ENCODE data around the gene PPP1R1C. TPM values are rescaled to one million over a fixed set of nuclear protein-coding genes. Genes with fewer than 3 reads are reported as not detected.
"Not testable (repeated sequence)": the region's sequence is repeated elsewhere in the genome, so short reads cannot be mapped to it uniquely, and the experiment has no call there.

Gene PPP1R1C
- total RNA-seq, 1 donor: not detected

- Histone ChIP-seq H3K9me3 (ENCODE audit: low read depth, low read length) (no peaks in the 10 kb centered on the region), H3K27me3 (ENCODE audit: insufficient read depth, low read length) (no peaks in the 10 kb centered on the region), H3K4me3 (ENCODE audit: low read length) (no peak overlapping the region), H3K4me1 (ENCODE audit: insufficient read depth, low read length) (peaks cover 3% of the 10 kb centered on the region)
Observed at GRCh38 chr2:181957668-181958067, 28.0 kb upstream of the PPP1R1C start.

GRCh38 chr2:181958726-181959125, 26.9 kb upstream of the PPP1R1C start:
- Histone ChIP-seq H3K9me3 (ENCODE audit: low read depth, low read length) (no peaks in the 10 kb centered on the region), H3K27me3 (ENCODE audit: insufficient read depth, low read length) (no peaks in the 10 kb centered on the region), H3K4me3 (ENCODE audit: low read length) (no peak overlapping the region), H3K4me1 (ENCODE audit: insufficient read depth, low read length) (peaks cover 3% of the 10 kb centered on the region)

GRCh38 chr2:181959508-181959907, 26.1 kb upstream of the PPP1R1C start:
- no peaks in the 10 kb centered on the region for H3K27me3 ChIP-seq (ENCODE audit: insufficient read depth, low read length)
- H3K9me3 ChIP-seq (ENCODE audit: low read depth, low read length): no peaks in the 10 kb centered on the region
- H3K4me1 ChIP-seq (ENCODE audit: insufficient read depth, low read length): no peaks in the 10 kb centered on the region
- H3K4me3 ChIP-seq (ENCODE audit: low read length): no peak overlapping the region

- H3K4me1 ChIP-seq (ENCODE audit: insufficient read depth, low read length): not testable (repeated sequence)
Observed at GRCh38 chr2:181961167-181961566, 24.5 kb upstream of the PPP1R1C start.

GRCh38 chr2:181962142-181962541, 23.5 kb upstream of the PPP1R1C start:
- Histone ChIP-seq H3K4me3 (ENCODE audit: low read length) (no peak overlapping the region), H3K9me3 (ENCODE audit: low read depth, low read length) (no peaks in the 10 kb centered on the region), H3K27me3 (ENCODE audit: insufficient read depth, low read length) (no peaks in the 10 kb centered on the region), H3K4me1 (ENCODE audit: insufficient read depth, low read length) (no peaks in the 10 kb centered on the region)

More at GRCh38 chr2:181961167-181961566, 24.5 kb upstream of the PPP1R1C start:
- H3K27me3 ChIP-seq (ENCODE audit: insufficient read depth, low read length); H3K9me3 ChIP-seq (ENCODE audit: low read depth, low read length); H3K4me3 ChIP-seq (ENCODE audit: low read length): not testable (repeated sequence)

- no peak overlapping the region for H3K4me3 ChIP-seq (ENCODE audit: low read length)
- H3K9me3 ChIP-seq (ENCODE audit: low read depth, low read length): no peaks in the 10 kb centered on the region
- no peaks in the 10 kb centered on the region for H3K4me1 ChIP-seq (ENCODE audit: insufficient read depth, low read length)
- H3K27me3 ChIP-seq (ENCODE audit: insufficient read depth, low read length): no peaks in the 10 kb centered on the region
Observed at GRCh38 chr2:181970160-181970794, 15.4 kb upstream of the PPP1R1C start.

- no peaks in the 10 kb centered on the region for H3K27me3 ChIP-seq (ENCODE audit: insufficient read depth, low read length)
- H3K9me3 ChIP-seq (ENCODE audit: low read depth, low read length): no peaks in the 10 kb centered on the region
- no peak overlapping the region for H3K4me3 ChIP-seq (ENCODE audit: low read length)
- no peaks in the 10 kb centered on the region for H3K4me1 ChIP-seq (ENCODE audit: insufficient read depth, low read length)
Observed at GRCh38 chr2:181971032-181971431, 14.6 kb upstream of the PPP1R1C start.

GRCh38 chr2:181972431-181973170, 13.1 kb upstream of the PPP1R1C start:
- Histone ChIP-seq H3K4me1 (ENCODE audit: insufficient read depth, low read length) (no peaks in the 10 kb centered on the region), H3K4me3 (ENCODE audit: low read length) (no peak overlapping the region), H3K27me3 (ENCODE audit: insufficient read depth, low read length) (no peaks in the 10 kb centered on the region), H3K9me3 (ENCODE audit: low read depth, low read length) (no peaks in the 10 kb centered on the region)

- Histone ChIP-seq H3K27me3 (ENCODE audit: insufficient read depth, low read length) (no peaks in the 10 kb centered on the region), H3K9me3 (ENCODE audit: low read depth, low read length) (no peaks in the 10 kb centered on the region), H3K4me3 (ENCODE audit: low read length) (no peak overlapping the region), H3K4me1 (ENCODE audit: insufficient read depth, low read length) (no peaks in the 10 kb centered on the region)
Observed at GRCh38 chr2:181973171-181973783, 12.4 kb upstream of the PPP1R1C start.

GRCh38 chr2:181977661-181978350, 7.8 kb upstream of the PPP1R1C start:
- no peaks in the 10 kb centered on the region for H3K9me3 ChIP-seq (ENCODE audit: low read depth, low read length)
- H3K27me3 ChIP-seq (ENCODE audit: insufficient read depth, low read length): no peaks in the 10 kb centered on the region
- H3K4me1 ChIP-seq (ENCODE audit: insufficient read depth, low read length): no peaks in the 10 kb centered on the region
- H3K4me3 ChIP-seq (ENCODE audit: low read length): no peak overlapping the region

- Histone ChIP-seq H3K4me1 (ENCODE audit: insufficient read depth, low read length) (no peaks in the 10 kb centered on the region), H3K4me3 (ENCODE audit: low read length) (no peak overlapping the region), H3K27me3 (ENCODE audit: insufficient read depth, low read length) (no peaks in the 10 kb centered on the region), H3K9me3 (ENCODE audit: low read depth, low read length) (no peaks in the 10 kb centered on the region)
Observed at GRCh38 chr2:181978351-181979150, 7.1 kb upstream of the PPP1R1C start.

- no peaks in the 10 kb centered on the region for H3K9me3 ChIP-seq (ENCODE audit: low read depth, low read length)
- no peaks in the 10 kb centered on the region for H3K4me1 ChIP-seq (ENCODE audit: insufficient read depth, low read length)
- H3K4me3 ChIP-seq (ENCODE audit: low read length): no peak overlapping the region
- H3K27me3 ChIP-seq (ENCODE audit: insufficient read depth, low read length): no peaks in the 10 kb centered on the region
Observed at GRCh38 chr2:181984060-181984459, 1.6 kb upstream of the PPP1R1C start.

GRCh38 chr2:181984814-181985631, 630 bp upstream of the PPP1R1C start:
- Histone ChIP-seq H3K4me1 (ENCODE audit: insufficient read depth, low read length) (no peaks in the 10 kb centered on the region), H3K4me3 (ENCODE audit: low read length) (no peak overlapping the region), H3K9me3 (ENCODE audit: low read depth, low read length) (no peaks in the 10 kb centered on the region), H3K27me3 (ENCODE audit: insufficient read depth, low read length) (no peaks in the 10 kb centered on the region)

Measured in mononuclear cell (primary cell).